ENCODE measurements around the gene SEC16A. TPM values are rescaled to one million over a fixed set of nuclear protein-coding genes. Genes with fewer than 3 reads are reported as not detected.

SEC16A gene
- total and polyA plus RNA-seq, 3 donors from 2014 or later = 67.8 to 103 (median 90.4) TPM

DNA sequence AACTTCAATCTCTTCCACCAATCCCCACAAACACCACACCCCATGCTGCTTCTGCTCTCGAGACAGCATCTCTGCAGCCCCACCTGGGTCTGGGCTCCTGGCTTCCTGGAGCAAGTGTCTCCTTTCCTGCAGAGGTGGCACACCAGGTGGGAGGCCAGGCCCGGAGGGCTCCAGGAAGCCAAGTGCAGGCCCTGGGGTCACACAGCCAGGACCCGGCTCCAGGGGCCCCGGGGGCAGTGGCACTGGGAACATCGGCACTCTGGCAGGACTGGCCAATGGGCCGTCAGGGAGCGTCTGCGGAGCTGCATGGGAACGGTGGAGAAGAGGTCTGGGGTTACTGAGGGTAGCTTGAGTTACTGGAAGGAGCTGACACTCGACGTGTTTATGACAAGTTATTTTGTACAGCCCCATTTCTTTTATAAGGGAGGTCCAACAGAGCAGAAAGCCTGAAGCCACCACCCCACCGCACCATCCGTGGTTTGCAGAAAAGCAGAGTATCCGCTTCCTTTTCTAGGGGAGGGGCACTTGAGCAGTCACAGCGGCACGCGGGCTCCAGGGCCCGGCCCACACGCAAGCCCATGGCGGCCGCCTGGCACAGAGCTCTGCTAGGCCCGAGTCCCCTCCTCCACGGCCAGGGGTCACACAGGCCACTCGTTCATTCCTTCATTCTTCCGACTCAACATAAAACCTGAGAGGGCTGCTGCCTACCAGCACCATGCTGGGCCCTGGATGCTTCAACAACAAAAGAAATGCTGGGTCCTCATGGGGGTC is 28.6 kb downstream of the SEC16A start:
- TF ChIP-seq POLR2A (IDR thresholded peaks at IDR 0.05) = no peak
- TF ChIP-seq, protein P1, sequence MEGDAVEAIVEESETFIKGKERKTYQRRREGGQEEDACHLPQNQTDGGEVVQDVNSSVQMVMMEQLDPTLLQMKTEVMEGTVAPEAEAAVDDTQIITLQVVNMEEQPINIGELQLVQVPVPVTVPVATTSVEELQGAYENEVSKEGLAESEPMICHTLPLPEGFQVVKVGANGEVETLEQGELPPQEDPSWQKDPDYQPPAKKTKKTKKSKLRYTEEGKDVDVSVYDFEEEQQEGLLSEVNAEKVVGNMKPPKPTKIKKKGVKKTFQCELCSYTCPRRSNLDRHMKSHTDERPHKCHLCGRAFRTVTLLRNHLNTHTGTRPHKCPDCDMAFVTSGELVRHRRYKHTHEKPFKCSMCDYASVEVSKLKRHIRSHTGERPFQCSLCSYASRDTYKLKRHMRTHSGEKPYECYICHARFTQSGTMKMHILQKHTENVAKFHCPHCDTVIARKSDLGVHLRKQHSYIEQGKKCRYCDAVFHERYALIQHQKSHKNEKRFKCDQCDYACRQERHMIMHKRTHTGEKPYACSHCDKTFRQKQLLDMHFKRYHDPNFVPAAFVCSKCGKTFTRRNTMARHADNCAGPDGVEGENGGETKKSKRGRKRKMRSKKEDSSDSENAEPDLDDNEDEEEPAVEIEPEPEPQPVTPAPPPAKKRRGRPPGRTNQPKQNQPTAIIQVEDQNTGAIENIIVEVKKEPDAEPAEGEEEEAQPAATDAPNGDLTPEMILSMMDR (IDR thresholded peaks at IDR 0.05) = no peak
- intact Hi-C loops (cut with DNase I; ENCODE audit: low total_unique reads) = no loop called here
- 91% methylated on average over 24 to 25 of the region's 25 CpGs for WGBS, 2 donors
- no peak overlapping the region for H3K27ac ChIP-seq
- H3K4me1 ChIP-seq = peaks cover 4% of the 10 kb centered on the region
- H3K4me3 ChIP-seq = no peak overlapping the region
- DNase-seq = no peak
- no peaks in the 10 kb centered on the region for H3K27me3 ChIP-seq
- no peaks in the 10 kb centered on the region for H3K9me3 ChIP-seq
- peaks cover 7% of the 10 kb centered on the region for H3K36me3 ChIP-seq (ENCODE audit: low read depth, missing control alignments)

GRCh38 chr9:136453326-136453725 is 29.5 kb downstream of the SEC16A start:
- WGBS, 2 donors = 93 to 95% methylated on average over 11 of the region's 11 CpGs
- no peak for TF ChIP-seq POLR2A (IDR thresholded peaks at IDR 0.05)
- TF ChIP-seq, protein P1 (IDR thresholded peaks at IDR 0.05) = no peak

DNA sequence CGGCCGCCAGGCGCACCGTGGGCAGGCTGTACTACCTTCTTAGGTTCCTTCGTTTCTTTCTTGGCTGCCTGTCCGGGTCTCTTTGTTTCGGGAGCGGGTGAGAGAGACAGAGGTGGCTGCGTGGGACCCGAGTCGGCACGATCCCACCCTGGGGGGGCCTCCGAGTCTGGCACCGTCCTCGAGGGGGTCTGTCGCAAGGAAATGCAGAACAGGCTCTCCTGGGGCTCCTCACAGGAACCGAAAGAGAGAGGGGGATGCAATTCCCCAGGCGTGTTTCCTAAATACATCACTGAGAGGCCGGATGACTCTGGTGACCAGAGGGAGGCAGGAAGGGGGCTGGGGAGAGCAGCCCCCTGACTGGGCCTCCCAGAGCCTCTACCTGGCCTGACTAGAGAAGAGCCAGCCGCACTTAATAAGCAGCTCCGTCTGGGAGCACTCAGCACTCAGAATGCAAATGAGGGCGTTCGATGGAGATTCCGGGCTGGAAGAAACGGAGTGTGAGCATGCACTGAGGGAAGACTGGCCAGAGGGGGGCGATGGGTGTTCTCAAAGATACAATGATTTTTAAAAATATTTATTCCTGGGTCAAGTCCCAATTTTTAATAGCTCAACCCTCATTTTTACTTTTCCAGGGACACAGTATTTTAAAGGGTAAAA is 31.5 kb downstream of the SEC16A start:
- Histone ChIP-seq H3K4me1 (peaks cover 4% of the 10 kb centered on the region), H3K27ac (no peak overlapping the region), H3K4me3 (no peak overlapping the region), H3K9me3 (no peaks in the 10 kb centered on the region), H3K27me3 (no peaks in the 10 kb centered on the region), H3K36me3 (ENCODE audit: low read depth, missing control alignments) (no peaks in the 10 kb centered on the region)
- WGBS, 2 donors = 69 to 83% methylated on average over 26 of the region's 26 CpGs
- no peak for TF ChIP-seq POLR2A (IDR thresholded peaks at IDR 0.05)
- TF ChIP-seq, protein P1 (IDR thresholded peaks at IDR 0.05) = no peak
- intact Hi-C loops (cut with DNase I; ENCODE audit: low total_unique reads) = no loop called here
- no peak for DNase-seq

More at GRCh38 chr9:136453326-136453725, 29.5 kb downstream of the SEC16A start:
- Histone ChIP-seq H3K27me3 (no peaks in the 10 kb centered on the region), H3K27ac (no peak overlapping the region), H3K36me3 (ENCODE audit: low read depth, missing control alignments) (no peaks in the 10 kb centered on the region), H3K4me3 (no peak overlapping the region), H3K9me3 (no peaks in the 10 kb centered on the region), H3K4me1 (peaks cover 4% of the 10 kb centered on the region)
- DNase-seq = no peak
- intact Hi-C loops (cut with DNase I; ENCODE audit: low total_unique reads) = no loop called here

- WGBS, 2 donors = 90 to 91% methylated on average over 3 of the region's 3 CpGs
- H3K9me3 ChIP-seq = no peaks in the 10 kb centered on the region
- no peak for DNase-seq
- TF ChIP-seq, protein P1 (IDR thresholded peaks at IDR 0.05) = no peak
- no peak for TF ChIP-seq POLR2A (IDR thresholded peaks at IDR 0.05)
- no peak overlapping the region for H3K4me3 ChIP-seq
- intact Hi-C loops (cut with DNase I; ENCODE audit: low total_unique reads) = no loop called here
- H3K4me1 ChIP-seq = peaks cover 4% of the 10 kb centered on the region
- no peaks in the 10 kb centered on the region for H3K36me3 ChIP-seq (ENCODE audit: low read depth, missing control alignments)
- no peaks in the 10 kb centered on the region for H3K27me3 ChIP-seq
- H3K27ac ChIP-seq = no peak overlapping the region
These were observed 34.2 kb downstream of the SEC16A start for GRCh38 chr9:136448655-136449054.
